ENCODE data around the gene CA6. TPM values are rescaled to one million over a fixed set of nuclear protein-coding genes. Genes with fewer than 3 reads are reported as not detected.

Gene CA6
- total RNA-seq, 1 donor from 2014 or later, result not detected

GRCh38 chr1:8910331-8910730 lies 35.3 kb upstream of the CA6 start:
- Histone ChIP-seq H3K27ac (no peak overlapping the region), H3K9me3 (no peaks in the 10 kb centered on the region), H3K4me3 (no peak overlapping the region), H3K36me3 (no peaks in the 10 kb centered on the region), H3K4me1 (peaks cover 10% of the 10 kb centered on the region), H3K27me3 (no peaks in the 10 kb centered on the region)
- intact Hi-C loops (cut with DNase I), result no loop called here
- TF ChIP-seq POLR2AphosphoS5 (IDR thresholded peaks at IDR 0.05; ENCODE audit: insufficient read depth in 1 of 2, low read depth in 1 of 2) (no peak), CTCF (IDR thresholded peaks at IDR 0.05) (no peak), POLR2A (IDR thresholded peaks at IDR 0.05) (no peak)
- DNase-seq (ENCODE audit: extremely low spot score in 2 of 2), result no peak

- Histone ChIP-seq H3K27me3 (no peaks in the 10 kb centered on the region), H3K4me1 (peaks cover 4% of the 10 kb centered on the region), H3K36me3 (no peaks in the 10 kb centered on the region), H3K27ac (no peak overlapping the region), H3K4me3 (no peak overlapping the region), H3K9me3 (no peaks in the 10 kb centered on the region)
- TF ChIP-seq CTCF (IDR thresholded peaks at IDR 0.05) (no peak), POLR2A (IDR thresholded peaks at IDR 0.05) (no peak), POLR2AphosphoS5 (IDR thresholded peaks at IDR 0.05; ENCODE audit: insufficient read depth in 1 of 2, low read depth in 1 of 2) (no peak)
- no peak for DNase-seq (ENCODE audit: extremely low spot score in 2 of 2)
- intact Hi-C loops (cut with DNase I), result no loop called here
These were observed 34.8 kb upstream of the CA6 start for GRCh38 chr1:8910914-8911313.

- Histone ChIP-seq H3K9me3 (no peaks in the 10 kb centered on the region), H3K27ac (no peak overlapping the region), H3K4me1 (no peaks in the 10 kb centered on the region), H3K36me3 (no peaks in the 10 kb centered on the region), H3K4me3 (no peak overlapping the region), H3K27me3 (no peaks in the 10 kb centered on the region)
- no peak for DNase-seq (ENCODE audit: extremely low spot score in 2 of 2)
- TF ChIP-seq POLR2AphosphoS5 (IDR thresholded peaks at IDR 0.05; ENCODE audit: insufficient read depth in 1 of 2, low read depth in 1 of 2), result no peak
- TF ChIP-seq POLR2A (IDR thresholded peaks at IDR 0.05), result no peak
- no peak for TF ChIP-seq CTCF (IDR thresholded peaks at IDR 0.05)
- intact Hi-C loops (cut with DNase I), result no loop called here
These were observed 34.0 kb upstream of the CA6 start for GRCh38 chr1:8911416-8912309.

GRCh38 chr1:8913457-8913856 lies 32.2 kb upstream of the CA6 start:
- Histone ChIP-seq H3K9me3 (no peaks in the 10 kb centered on the region), H3K27ac (no peak overlapping the region), H3K4me3 (no peak overlapping the region), H3K27me3 (no peaks in the 10 kb centered on the region), H3K4me1 (no peaks in the 10 kb centered on the region), H3K36me3 (no peaks in the 10 kb centered on the region)
- intact Hi-C loops (cut with DNase I), result no loop called here
- DNase-seq (ENCODE audit: extremely low spot score in 2 of 2), result no peak
- TF ChIP-seq CTCF (IDR thresholded peaks at IDR 0.05) (no peak), POLR2AphosphoS5 (IDR thresholded peaks at IDR 0.05; ENCODE audit: insufficient read depth in 1 of 2, low read depth in 1 of 2) (no peak), POLR2A (IDR thresholded peaks at IDR 0.05) (no peak)

GRCh38 chr1:8914466-8914865 lies 31.2 kb upstream of the CA6 start:
- Histone ChIP-seq H3K9me3 (no peaks in the 10 kb centered on the region), H3K27ac (no peak overlapping the region), H3K27me3 (no peaks in the 10 kb centered on the region), H3K36me3 (no peaks in the 10 kb centered on the region), H3K4me3 (no peak overlapping the region), H3K4me1 (no peaks in the 10 kb centered on the region)
- no peak for DNase-seq (ENCODE audit: extremely low spot score in 2 of 2)
- intact Hi-C loops (cut with DNase I), result no loop called here
- no peak for TF ChIP-seq POLR2AphosphoS5 (IDR thresholded peaks at IDR 0.05; ENCODE audit: insufficient read depth in 1 of 2, low read depth in 1 of 2)
- no peak for TF ChIP-seq CTCF (IDR thresholded peaks at IDR 0.05)
- no peak for TF ChIP-seq POLR2A (IDR thresholded peaks at IDR 0.05)
